ENCODE results near the gene FARP2. TPM values are rescaled to one million over a fixed set of nuclear protein-coding genes. Genes with fewer than 3 reads are reported as not detected.

Gene FARP2
- total and polyA plus RNA-seq, 4 donors = 9.9 to 49.7 (median 27.4) TPM

DNA sequence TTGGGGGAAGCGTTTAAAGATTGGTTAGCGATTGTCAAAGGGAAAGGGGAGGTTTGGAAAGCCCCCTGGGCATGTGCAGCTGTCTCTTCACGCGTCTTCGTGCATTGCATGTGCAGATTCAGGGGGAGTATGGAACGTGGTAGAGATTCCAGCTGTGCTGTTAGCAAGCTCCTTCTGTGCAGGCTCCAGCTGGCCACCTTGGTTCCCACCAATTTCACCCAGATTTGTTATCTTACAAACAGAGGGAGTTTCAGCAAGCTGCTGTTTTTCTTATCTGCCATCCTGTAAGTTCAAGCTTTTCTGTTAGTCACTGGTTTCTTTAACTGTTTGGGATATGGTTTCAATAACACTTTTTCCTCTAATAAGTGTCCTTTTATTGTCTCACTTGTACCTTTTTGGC is 30.4 kb downstream of the FARP2 start:
- Histone ChIP-seq H3K4me1 (ENCODE audit: control insufficient read depth in 5 of 5, insufficient read depth in 5 of 5, low read length in 5 of 5) (peaks cover 0 to 12% (median 0%) of the 10 kb centered on the region in 5 donors), H3K27ac (ENCODE audit: low read depth in 1 of 2, low read length in 1 of 2) (no peak overlapping the region), H3K9ac (ENCODE audit: insufficient read depth in 1 of 2, low read length in 2 of 2) (no peak overlapping the region), H3K4me3 (no peak overlapping the region), H3K27me3 (ENCODE audit: control insufficient read depth in 3 of 3, insufficient read depth in 3 of 3, low read length in 2 of 3) (no peaks in the 10 kb centered on the region), H3K36me3 (ENCODE audit: control insufficient read depth in 4 of 4, insufficient read depth in 4 of 4, low read length in 4 of 4) (peaks cover 0 to 8% (median 6%) of the 10 kb centered on the region in 4 donors), H3K9me3 (ENCODE audit: control insufficient read depth in 4 of 4, insufficient read depth in 3 of 4, low read length in 3 of 4) (no peaks in the 10 kb centered on the region)
- WGBS, 2 donors = 89 to 96% methylated on average over 6 of the region's 6 CpGs
- ATAC-seq (ENCODE audit: insufficient read depth, low FRiP score) (no peak), DNase-seq (no peak)
- TF ChIP-seq, protein P1, sequence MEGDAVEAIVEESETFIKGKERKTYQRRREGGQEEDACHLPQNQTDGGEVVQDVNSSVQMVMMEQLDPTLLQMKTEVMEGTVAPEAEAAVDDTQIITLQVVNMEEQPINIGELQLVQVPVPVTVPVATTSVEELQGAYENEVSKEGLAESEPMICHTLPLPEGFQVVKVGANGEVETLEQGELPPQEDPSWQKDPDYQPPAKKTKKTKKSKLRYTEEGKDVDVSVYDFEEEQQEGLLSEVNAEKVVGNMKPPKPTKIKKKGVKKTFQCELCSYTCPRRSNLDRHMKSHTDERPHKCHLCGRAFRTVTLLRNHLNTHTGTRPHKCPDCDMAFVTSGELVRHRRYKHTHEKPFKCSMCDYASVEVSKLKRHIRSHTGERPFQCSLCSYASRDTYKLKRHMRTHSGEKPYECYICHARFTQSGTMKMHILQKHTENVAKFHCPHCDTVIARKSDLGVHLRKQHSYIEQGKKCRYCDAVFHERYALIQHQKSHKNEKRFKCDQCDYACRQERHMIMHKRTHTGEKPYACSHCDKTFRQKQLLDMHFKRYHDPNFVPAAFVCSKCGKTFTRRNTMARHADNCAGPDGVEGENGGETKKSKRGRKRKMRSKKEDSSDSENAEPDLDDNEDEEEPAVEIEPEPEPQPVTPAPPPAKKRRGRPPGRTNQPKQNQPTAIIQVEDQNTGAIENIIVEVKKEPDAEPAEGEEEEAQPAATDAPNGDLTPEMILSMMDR (IDR thresholded peaks at IDR 0.05; ENCODE audit: control extremely low read depth, extremely low read depth) = no peak

DNA sequence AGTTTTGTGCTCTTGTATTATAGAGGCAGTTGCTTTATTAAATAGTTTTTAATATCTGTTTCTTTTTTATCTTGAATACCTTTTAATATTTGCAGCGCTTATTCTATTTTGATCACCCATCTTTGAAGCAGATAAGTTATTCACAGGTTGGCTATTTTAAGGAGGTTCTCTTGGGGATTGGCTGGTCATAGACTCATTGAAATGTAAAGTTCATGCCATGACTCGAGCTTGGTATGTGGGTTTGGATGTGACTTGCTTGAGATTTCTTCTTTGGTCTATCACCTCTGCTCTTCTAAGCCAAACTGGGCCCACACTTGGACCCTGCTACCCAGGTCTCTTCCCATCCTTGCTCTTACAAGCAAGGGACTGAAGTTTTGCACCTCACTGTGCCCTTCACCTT is 33.6 kb downstream of the FARP2 start:
- Histone ChIP-seq H3K27ac (ENCODE audit: low read depth in 1 of 2, low read length in 1 of 2) (no peak overlapping the region), H3K4me3 (no peak overlapping the region), H3K9ac (ENCODE audit: insufficient read depth in 1 of 2, low read length in 2 of 2) (no peak overlapping the region), H3K9me3 (ENCODE audit: control insufficient read depth in 4 of 4, insufficient read depth in 3 of 4, low read length in 3 of 4) (no peaks in the 10 kb centered on the region), H3K4me1 (ENCODE audit: control insufficient read depth in 5 of 5, insufficient read depth in 5 of 5, low read length in 5 of 5) (peaks cover 0 to 4% (median 0%) of the 10 kb centered on the region in 5 donors), H3K27me3 (ENCODE audit: control insufficient read depth in 3 of 3, insufficient read depth in 3 of 3, low read length in 2 of 3) (no peaks in the 10 kb centered on the region), H3K36me3 (ENCODE audit: control insufficient read depth in 4 of 4, insufficient read depth in 4 of 4, low read length in 4 of 4) (peaks cover 0 to 4% (median 0%) of the 10 kb centered on the region in 4 donors)
- 83 to 96% methylated on average over 2 of the region's 2 CpGs for WGBS, 2 donors
- TF ChIP-seq, protein P1 (IDR thresholded peaks at IDR 0.05; ENCODE audit: control extremely low read depth, extremely low read depth) = no peak
- ATAC-seq (ENCODE audit: insufficient read depth, low FRiP score) = no peak
- DNase-seq = no peak

DNA sequence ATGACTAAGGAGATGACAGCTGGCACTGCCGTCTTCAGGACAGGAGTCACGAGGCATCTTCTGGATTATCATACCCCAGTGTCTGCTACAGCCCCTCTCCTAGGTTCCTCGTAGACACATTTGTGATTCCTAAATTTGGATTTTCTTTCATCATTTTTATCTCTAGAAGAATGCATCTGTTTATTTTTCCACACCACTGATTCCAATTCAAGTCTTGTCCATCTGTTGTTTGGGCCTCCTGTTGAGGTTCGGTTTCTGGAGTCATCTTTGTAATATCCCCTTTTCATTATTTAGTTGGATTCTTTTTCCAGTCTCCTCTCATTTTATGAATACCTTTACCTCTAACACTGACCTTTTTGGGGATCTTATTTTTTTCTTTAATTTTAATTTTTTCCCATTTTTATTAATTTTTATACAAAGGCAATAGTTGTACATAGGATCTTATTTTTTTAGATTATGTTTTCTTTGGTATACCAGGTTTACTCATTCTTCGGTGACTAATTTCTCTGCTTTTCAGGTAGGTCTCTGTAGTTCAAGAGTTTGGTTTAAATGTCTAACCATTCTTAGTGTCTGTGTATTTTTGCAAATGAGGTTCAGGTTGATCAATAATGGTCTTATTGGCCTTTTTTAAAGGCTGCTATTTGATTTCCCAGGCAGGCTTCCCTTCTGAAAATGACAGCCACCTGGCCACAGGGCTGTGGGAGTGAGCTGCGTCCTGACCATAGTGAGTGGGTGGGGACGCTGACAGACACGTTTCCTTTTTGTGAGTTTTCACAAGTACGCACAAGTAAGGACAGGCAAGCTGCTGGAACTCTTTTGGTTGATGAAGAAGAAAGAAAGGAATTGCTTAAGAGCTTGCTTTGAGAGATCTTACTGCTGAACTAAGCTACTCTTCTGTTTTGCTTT is 34.5 kb downstream of the FARP2 start:
- ATAC-seq (ENCODE audit: insufficient read depth, low FRiP score) = no peak

More for the DNA sequence above, 34.5 kb downstream of the FARP2 start:
- Histone ChIP-seq H3K27ac (ENCODE audit: low read depth in 1 of 2, low read length in 1 of 2) (no peak overlapping the region), H3K9ac (ENCODE audit: insufficient read depth in 1 of 2, low read length in 2 of 2) (no peak overlapping the region), H3K4me3 (no peak overlapping the region), H3K36me3 (ENCODE audit: control insufficient read depth in 4 of 4, insufficient read depth in 4 of 4, low read length in 4 of 4) (peaks cover 0 to 4% (median 2%) of the 10 kb centered on the region in 4 donors), H3K27me3 (ENCODE audit: control insufficient read depth in 3 of 3, insufficient read depth in 3 of 3, low read length in 2 of 3) (no peaks in the 10 kb centered on the region), H3K9me3 (ENCODE audit: control insufficient read depth in 4 of 4, insufficient read depth in 3 of 4, low read length in 3 of 4) (no peaks in the 10 kb centered on the region), H3K4me1 (ENCODE audit: control insufficient read depth in 5 of 5, insufficient read depth in 5 of 5, low read length in 5 of 5) (peaks cover 0 to 4% (median 0%) of the 10 kb centered on the region in 5 donors)
- 89 to 94% methylated on average over 9 of the region's 9 CpGs for WGBS, 2 donors
- DNase-seq = no peak
- TF ChIP-seq, protein P1 (IDR thresholded peaks at IDR 0.05; ENCODE audit: control extremely low read depth, extremely low read depth) = no peak

All from lung (tissue), 12 donors.